NCI-H748 (cell line): ENCODE results near the gene ZMYND8.
"Not testable (repeated sequence)": the region's sequence is repeated elsewhere in the genome, so short reads cannot be mapped to it uniquely, and the experiment has no call there.

Source experiments
- DNase-seq: peaks from one replicate; lab custom pipeline; 2025; ENCODE audit not compliant: unreplicated experiment; lab: John Stamatoyannopoulos, UW

ZMYND8 gene

DNA sequence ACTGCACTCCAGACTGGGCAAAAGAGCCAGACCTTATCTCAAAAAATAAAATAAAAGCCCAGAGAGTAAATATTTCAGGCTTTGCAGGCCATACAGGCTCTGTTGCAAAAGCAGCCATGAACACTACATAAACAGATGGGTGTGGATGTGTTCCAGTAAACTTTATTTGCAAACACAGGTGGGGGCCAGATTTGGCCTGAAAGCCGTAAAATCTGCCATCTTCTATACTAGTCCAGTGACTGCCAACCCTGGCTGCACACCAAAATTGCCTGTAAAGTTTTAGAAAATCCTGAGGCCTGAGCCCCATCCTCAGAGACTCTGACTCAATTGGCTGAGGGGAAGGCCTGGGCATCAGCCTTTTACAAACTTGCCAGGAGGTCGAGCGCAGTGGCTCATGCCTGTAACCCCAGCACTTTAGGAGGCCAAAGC, 103.6 kb downstream of the ZMYND8 start:
- DNase-seq, result peak; percentile 48

DNA sequence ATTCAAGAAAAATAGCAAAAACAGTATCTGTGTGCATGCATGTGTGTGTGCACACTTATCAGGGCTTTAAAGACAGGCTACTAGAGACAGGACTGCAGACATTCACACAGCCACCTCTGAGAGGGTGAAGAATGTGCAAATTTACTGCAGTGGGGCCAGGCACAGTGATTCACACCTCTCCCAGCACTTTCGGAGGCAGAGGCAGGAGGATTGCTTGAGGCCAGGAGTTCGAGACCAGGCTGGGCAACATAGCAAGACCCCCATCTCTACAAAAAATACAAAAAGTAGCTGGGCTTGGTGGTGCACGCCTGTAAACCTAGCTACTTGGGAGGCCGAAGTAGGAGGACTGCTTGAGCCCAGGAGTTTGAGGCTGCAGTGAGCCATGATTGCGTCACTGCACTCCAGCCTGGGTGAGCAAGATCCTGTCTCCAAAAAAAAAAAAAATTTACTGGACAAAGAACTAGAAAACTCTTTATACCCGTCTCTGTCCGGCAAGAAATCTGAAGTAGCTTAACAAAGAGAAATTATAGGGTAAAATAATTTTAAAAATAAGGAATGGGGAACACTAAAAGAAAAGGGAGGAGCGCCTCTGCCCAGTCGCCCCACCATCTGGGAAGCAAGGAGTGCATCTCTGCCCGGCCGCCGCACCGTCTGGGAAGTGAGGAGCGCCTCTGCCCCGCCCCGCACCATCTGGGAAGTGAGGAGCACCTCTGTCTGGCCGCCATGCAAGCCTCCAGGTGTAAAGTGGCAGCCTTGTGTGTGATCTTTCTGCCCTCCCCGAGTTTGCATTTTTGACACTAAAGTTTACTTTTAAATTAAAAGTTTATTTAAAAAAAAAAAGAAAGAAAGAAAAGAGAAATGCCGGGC, 105.1 kb downstream of the ZMYND8 start:
- DNase-seq, result no peak

DNA sequence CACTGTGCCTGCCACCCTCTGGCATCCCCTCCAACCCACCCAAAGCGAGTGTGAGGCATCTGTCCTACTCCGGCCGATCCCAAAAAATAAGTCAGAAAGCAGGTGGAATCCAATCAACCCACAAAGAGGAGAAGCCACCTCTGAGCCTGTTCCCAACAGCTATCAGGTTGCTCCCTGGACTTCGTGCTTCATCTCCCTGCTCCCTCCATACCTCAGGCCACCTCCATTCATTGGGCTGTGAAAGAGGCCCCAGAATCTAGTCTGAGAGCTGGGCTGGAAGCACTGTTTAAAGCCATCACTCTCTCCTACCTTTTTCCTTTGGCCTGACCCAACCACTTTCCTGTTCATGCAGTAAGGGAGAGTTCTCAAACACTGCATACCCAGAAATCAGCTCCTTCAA, 106.1 kb downstream of the ZMYND8 start:
- DNase-seq, result no peak

DNA sequence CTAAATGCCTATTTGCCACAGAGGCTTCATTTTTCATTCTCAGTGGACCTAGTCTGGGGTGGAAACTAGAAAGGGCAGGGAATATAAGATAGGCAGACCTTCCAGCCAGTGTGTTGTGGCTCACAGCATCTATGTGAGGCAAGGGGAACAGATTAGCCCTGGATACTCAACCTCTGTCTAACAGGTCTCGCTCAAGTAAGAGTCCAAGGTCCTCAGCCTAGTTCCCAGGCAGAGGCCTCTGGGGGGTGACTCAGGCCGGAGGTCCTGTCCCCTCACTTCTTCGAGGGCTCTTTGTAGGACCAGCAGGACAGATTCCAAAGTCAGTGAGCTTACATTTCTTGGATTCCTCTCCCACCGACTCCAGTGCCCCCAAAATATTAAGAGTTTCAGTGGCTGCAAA, 106.6 kb downstream of the ZMYND8 start:
- DNase-seq, result no peak

DNA sequence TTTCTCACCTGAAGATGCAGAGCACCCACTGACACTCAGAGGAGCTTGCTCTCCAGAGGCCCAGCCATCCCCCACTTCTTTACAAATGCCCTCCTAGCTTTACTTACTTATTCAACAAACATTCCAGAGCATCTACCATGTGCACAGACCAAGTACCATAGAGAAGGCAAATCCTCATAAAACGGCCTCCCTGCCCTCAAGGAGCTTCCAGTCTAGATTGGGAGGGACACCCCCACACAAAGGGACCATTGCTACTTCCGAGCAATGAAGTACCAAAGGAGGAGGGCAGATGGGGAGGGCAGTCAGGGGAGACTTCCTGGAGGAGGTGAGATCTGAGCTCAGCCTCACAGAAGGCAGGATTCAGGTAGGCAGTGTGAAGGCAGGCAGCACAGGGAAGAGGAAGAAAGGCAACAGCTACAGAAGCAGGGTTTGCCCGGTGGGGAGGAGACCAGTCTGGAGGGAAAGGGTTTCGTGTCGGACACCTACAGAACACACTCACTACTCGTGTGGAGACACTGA, 108.0 kb downstream of the ZMYND8 start:
- DNase-seq, result no peak

DNA sequence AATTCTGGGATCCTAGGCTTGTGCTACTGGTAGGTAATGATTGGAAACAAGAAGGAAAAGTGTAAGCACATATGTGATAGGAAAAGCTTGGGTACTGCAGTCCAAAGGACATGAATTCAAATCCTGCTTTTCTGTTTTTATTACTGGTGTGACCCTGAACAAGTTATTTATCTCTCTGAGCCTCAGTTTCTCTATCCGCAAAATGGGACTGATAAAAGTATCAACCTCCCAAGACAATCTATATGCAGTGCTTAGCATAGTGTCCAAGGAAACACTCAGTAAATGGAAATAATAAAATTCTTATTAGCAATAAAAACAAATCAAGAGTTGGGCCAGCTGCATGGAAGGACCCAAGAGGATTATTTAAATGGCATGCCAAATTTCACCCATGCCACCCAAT, 108.5 kb downstream of the ZMYND8 start:
- no peak for DNase-seq

DNA sequence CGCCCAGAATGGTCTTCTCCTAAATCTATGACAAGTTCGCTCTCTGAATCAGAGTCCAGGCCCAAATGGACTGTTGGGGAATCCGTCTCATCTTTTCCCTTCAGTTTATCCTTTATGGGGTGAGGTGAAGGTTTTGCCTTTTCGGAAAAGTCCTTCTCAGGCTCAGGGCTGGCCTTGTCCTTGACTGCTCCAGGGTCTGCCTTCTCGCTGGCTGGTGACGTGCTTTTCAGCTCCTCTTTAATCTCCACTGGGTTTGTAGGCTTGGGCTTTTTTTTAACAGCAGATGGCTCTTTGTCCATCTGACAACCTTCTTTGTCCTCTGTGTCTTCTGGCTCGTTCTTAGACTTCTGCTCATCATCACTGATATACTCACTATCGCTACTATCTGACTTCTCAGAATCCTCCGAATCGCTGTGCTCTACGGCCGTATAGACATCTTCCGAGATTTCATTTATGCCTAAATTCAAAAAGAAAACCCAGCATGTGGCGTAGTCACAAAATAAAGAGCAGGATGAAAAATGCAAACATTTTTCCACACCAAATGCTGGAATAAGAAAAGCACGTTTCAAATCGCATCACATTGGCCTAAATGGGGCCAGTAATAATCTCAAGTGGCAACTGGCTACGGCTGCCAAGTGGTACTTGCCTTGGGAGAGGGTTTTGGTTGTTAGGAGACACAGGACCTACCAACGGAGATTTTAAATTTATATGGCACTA, 110.3 kb downstream of the ZMYND8 start:
- DNase-seq, result no peak

DNA sequence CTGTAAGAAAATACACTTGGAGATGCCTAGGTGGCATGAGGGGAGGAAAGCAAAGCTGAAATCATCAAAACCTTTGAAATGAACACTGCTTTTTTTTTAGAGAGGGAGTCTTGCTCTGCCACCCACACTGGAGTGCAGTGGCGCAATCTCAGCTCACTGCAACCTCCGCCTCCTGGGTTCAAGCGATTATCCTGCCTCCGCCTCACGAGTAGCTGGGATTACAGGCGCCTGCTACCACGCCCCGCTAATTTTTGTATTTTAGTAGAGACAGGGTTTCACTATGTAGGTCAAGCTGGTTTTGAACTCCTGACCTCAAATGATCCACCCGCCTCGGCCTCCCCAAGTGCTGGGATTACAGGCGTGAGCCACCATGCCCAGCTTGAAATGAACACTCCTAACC, 111.3 kb downstream of the ZMYND8 start:
- not testable (repeated sequence) for DNase-seq

DNA sequence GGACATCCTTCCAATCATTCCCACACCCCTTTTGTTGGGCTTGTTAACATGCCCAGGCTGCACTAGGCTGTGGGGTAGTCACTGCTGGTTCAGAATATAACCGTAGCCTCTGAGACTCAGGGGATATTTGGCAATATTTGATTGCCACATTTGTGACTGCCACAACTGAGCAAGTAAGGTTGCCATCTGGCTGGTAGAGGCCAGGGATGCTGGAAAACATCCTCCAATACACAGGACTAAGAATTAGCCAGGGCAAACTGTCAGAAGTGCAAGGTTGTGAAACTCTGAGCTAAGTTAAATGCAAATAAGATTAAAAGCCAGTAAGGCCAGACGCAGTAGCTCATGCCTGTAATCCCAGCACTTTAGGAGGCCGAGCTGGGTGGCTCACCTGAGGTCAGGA, 112.0 kb downstream of the ZMYND8 start:
- no peak for DNase-seq

DNA sequence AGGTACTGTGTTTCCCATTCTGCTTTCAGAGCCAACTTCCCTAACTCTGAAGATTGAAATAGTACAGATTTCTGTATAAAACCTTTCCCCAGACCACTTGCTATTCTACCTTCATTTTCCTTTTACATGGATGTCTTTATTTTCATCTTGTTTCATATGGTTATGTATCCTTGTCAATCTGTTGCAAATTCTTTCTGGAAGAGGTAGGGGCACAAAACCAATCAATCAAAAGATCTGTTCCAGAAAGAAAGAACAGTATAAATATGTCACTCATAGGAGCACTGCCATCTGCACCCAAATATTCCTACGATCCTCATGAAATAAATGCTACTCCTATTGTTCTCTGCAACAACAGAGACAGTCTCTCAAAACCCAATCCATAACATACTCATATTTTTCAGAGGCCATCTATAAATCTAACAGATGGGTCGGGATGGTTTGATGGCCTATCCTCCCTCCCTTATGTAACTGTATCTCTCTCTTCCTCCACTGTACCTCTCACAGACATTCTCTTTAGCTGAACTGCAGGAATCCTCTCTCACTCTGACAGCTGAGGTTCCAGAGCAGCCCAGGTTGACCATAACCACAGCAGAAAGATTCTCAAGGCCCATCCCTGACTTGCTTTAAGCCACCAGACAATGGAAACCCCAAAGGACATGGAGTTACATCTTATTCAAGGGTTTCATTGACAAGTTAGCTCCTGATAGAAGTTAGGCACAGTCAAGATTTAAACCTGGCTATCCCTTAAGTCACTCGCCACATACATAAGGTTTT, 112.8 kb downstream of the ZMYND8 start:
- no peak for DNase-seq

DNA sequence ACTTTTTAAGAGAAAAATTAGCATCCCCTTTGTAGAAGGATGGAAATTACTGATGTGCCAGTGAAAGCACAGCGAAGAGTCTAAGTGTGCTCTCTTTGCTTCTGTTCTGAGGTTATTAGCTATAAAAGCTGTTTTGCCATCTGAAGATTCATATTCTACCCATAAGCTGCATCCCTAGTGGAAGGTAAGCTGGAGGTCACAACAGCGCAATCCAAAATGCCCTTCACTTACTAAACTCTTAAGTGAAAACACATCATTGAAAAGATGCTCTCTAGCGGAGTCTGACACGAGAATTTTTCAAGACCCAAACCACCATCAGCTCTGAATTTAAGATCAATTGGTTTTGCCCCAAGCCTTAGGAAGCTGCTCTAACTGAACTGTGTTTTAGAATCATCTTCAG, 113.5 kb downstream of the ZMYND8 start:
- no peak for DNase-seq

DNA sequence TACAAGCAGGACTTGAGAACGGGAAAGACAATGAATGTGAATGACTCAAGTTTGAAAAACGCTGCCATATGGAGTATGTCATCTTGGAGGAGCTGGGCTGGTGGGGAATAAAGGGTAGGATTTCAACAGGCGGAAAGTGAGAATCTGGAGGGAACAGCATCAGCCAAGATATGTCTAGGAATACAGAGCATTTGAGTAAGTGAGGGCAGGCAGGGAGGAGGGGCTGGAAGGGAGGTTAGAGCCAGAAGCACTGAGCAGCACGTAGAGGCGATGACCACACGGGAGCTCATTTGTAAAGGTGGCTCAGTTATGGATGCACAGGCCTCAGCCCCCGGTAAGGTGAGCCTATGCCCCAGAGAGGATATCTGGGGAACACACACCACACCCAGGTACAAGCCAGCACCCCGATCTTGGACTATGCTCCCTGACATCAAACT, 115.1 kb downstream of the ZMYND8 start:
- DNase-seq, result no peak

DNA sequence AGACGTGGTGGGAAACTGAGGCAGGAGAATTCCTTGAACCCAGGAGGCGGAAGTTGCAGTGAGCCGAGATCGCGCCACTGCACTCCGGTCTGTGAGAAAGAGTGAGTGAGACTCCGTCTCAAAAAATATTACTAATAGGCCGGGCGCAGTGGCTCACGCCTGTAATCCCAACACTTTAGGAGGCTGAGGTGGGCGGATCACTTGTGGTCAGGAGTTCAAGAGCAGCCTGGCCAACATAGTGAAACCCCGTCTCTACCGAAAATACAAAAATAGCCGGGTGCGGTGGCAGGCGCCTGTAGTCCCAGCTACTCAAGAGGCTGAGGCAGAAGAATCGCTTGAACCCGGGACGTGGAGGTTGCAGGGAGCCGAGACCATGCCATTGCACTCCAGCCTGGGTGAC, 116.4 kb downstream of the ZMYND8 start:
- not testable (repeated sequence) for DNase-seq

DNA sequence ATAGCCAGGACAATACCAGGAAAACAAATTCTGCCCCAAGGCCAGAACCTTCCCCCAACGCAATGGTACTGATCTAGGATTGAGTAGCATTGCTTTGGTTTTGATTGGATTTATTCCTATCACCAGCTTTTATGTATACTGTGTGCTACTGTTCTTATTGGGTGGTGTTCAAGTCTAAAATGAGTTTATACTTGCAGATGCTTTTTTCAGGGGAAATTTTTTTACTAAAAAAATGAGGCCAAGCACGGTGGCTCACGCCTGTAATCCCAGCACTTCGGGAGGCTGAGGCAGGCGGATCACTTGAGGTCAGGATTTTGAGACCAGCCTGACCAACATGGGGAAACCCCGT, 116.8 kb downstream of the ZMYND8 start:
- DNase-seq, result no peak

DNA sequence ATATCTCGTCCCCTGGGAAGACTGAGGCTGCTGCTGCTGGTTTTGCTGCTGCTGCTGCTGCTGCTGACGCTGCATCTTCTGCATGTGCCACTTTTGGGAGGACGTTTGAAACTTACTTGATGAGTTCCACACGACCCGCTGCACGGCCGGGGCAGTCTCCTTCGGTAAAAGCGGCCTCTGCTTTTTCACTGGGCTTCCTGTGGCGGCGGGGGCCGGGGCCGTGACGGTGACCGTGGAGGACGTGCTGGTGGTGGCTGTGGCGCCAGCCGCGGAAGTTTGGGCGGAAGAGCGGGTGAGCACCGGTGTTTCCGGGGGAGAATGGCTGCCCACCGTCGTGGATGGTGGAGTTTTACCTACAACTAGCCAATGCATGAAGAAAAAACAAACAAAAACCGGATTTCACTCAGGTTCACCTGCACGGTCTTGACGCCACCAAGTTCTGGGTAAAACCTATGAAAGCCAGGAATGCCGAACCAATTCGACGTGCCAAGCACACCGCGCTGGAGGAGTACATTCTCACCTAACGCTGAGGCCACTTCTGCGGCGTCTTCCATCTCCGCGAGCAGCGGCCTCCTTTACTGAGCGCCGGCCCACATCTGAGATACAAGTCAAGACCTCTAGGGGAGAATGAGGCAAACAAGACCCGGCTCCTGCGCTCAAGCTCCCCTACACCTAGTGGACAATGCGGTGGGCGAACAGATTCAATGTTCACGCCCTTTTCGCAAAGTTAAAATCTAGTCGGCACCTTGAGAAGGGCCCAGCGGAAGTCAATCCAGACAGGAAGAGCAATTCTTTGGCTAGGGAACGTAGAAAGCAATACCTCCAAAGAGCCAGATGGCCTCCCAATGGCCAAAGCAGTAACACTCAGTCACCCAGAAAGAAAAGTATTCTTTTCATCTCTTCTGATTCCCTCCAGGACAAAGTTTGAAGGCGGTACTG, 117.5 kb downstream of the ZMYND8 start:
- no peak for DNase-seq

DNA sequence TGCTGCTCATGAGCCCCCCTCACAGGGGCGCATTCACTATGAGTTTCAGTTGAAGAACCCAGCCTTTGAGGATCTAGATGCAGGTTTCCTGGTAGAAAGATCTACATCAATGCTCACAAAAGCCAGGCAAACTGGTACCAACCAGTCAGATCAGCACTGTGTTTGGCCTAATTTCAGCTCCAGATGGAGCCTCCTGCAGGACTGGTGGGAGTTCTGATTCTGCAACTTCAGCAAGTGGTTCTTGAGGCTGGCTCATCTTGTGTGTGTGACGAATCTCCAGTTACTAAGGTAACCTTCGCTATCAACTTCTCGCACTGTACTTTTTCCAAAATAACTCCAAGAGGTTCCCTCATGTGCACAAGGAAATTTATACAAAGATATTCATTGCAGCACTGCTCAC, 118.8 kb downstream of the ZMYND8 start:
- no peak for DNase-seq

DNA sequence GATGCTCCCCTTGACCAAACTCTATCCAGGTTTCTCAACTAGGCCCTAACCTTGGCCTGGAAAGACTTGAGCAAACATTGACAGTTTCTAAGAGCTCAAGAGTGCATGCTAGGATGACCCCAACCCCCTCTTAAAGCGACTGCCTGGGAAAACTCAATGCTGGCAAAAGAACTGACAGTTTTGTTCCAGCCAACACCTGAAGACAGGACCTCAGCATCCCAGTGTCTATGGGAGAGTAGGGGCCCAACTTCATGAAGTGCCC, 119.9 kb downstream of the ZMYND8 start:
- DNase-seq, result no peak

DNA sequence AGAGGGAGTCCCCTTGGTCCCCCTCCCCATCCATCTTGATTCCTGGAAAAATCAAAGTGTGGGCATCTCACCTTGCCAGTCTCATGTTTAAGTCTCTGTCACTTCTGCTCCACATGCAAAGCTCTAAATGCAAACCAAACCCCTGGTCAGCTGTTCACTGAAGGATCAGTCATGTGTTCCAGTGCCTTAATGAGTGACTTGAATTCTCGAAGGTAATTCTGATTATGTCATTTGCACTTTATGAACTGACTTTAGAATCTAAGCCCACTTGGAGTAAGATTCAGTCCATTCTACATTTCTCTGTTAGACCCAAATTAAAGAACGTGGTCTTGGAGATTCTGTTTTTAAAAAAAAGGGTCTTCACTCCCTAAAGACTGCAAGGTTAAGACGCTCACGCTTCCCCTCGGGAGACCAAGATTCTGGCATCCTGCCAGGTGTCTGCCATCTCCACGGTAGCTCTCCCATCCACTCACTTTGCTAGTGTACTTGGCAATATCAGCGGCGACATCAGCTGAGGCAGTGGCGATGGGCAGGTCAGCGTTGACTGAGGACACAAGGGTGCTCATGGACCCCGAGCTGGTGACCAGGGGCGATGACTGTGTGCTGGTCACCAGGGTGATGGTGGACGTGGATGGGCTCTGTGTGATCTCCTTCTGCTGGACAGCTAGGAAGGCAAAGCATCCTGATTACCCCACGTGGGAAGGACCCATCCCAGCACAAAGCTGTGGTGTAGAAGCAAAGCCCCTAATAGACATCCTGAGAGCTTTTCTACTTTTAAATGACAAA, 120.5 kb downstream of the ZMYND8 start:
- no peak for DNase-seq

DNA sequence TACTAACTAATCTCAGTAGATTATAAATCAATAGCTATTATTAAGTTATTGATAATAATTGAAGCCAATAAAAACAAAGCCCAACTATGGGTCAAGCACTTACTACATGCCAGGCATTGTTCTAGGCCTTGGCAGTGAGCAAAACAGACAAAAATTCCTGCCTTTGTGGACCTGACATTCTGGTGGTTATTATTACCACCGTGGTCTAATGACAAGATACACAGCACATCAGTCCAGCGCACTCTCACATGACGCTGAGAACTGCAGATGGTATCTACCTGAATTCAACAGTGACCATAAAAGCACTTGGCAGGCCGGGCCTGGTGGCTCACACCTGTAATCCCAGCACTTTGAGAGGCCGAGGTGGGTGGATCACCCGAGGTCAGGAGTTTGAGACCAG, 121.4 kb downstream of the ZMYND8 start:
- no peak for DNase-seq
